Choroid plexus epithelial cell (primary cell): Measurements from ENCODE around the gene TSPAN4.

Experiments
- DNase-seq: peaks from one replicate; pipeline ENCODE4 v3.0.0-alpha.2; 2010; ENCODE audit warnings: low read depth
- H3K4me3 ChIP-seq: 2 replicates; pipeline ENCODE4 v1.5.1; 2011; ENCODE audit warnings: low read depth, mild to moderate bottlenecking, control low read depth, low read length, moderate library complexity
- CTCF ChIP-seq: conservative IDR thresholded peaks from 2 replicates; pipeline ENCODE4 v1.5.1; 2011; ENCODE audit warnings: low read depth, mild to moderate bottlenecking, control low read depth, inconsistent platforms, low read length, moderate library complexity

Gene TSPAN4

GRCh38 chr11:829176-829846, 13.3 kb upstream of the TSPAN4 start:
- no peak for TF ChIP-seq CTCF
- peak overlapping the region; percentile 52 for H3K4me3 ChIP-seq
- DNase-seq = no peak

- DNase-seq = no peak
- no peak for TF ChIP-seq CTCF
- peak overlapping the region; percentile 52 for H3K4me3 ChIP-seq
Observed at GRCh38 chr11:829847-830294, 12.8 kb upstream of the TSPAN4 start.

- TF ChIP-seq CTCF = no peak
- H3K4me3 ChIP-seq = peak overlapping the region; percentile 52
- DNase-seq = peak; percentile 78
Observed at GRCh38 chr11:830295-831117, 12.1 kb upstream of the TSPAN4 start.

GRCh38 chr11:831118-831864, 11.4 kb upstream of the TSPAN4 start:
- H3K4me3 ChIP-seq = no peak overlapping the region
- peak; percentile 60 for DNase-seq
- no peak for TF ChIP-seq CTCF

GRCh38 chr11:831961-832528, 10.6 kb upstream of the TSPAN4 start:
- TF ChIP-seq CTCF = no peak
- peak overlapping the region; percentile 59 for H3K4me3 ChIP-seq

GRCh38 chr11:832529-833113, 10.0 kb upstream of the TSPAN4 start, which contains the start of gene CD151:
TSS of gene CD151 (plus strand) at chr11:832952. CDS start at chr11:836070, 3,118 bp downstream.
- peak; percentile 52 for DNase-seq
- no peak for TF ChIP-seq CTCF

More at GRCh38 chr11:831961-832528, 10.6 kb upstream of the TSPAN4 start:
- DNase-seq = no peak

More at GRCh38 chr11:832529-833113, 10.0 kb upstream of the TSPAN4 start, which contains the start of gene CD151:
- H3K4me3 ChIP-seq = peak within 1 kb of the TSS; percentile 72
